BLaER1 treated with 17β-estradiol and CSF1 and Interleukin-3, amounts not matched to agents 10 nM and 100 nM (cell line): ENCODE results near the gene PHF10.

ENCODE experiments used
- H3K27ac ChIP-seq, 11 experiments: shearing (Covaris generic); formaldehyde crosslinking; 2 replicates each; pipeline ENCODE4 v1.8.1; 2022
- H3K27me3 ChIP-seq, 11 experiments: shearing (Covaris generic); formaldehyde crosslinking; 2 replicates each; pipeline ENCODE4 v1.8.1; 2022
- H3K36me3 ChIP-seq, 11 experiments: shearing (Covaris generic); formaldehyde crosslinking; 2 replicates each; pipeline ENCODE4 v1.8.1; 2022
- H3K4me1 ChIP-seq, 10 experiments: shearing (Covaris generic); formaldehyde crosslinking; 2 replicates each; pipeline ENCODE4 v1.8.1; 2022
- H3K4me2 ChIP-seq, 11 experiments: shearing (Covaris generic); formaldehyde crosslinking; 2 replicates each; pipeline ENCODE4 v1.8.1; 2022
- H3K4me3 ChIP-seq, 10 experiments: shearing (Covaris generic); formaldehyde crosslinking; 2 replicates each; pipeline ENCODE4 v1.8.1; 2022
- H3K9ac ChIP-seq, 11 experiments: shearing (Covaris generic); formaldehyde crosslinking; 2 replicates each; pipeline ENCODE4 v1.8.1; 2022
- H3K9me3 ChIP-seq, 11 experiments: shearing (Covaris generic); formaldehyde crosslinking; replicated peaks in 1 of 11; 2 replicates each; pipeline ENCODE4 v1.8.1; 2022
- H4K20me1 ChIP-seq, 11 experiments: shearing (Covaris generic); formaldehyde crosslinking; 2 replicates each; pipeline ENCODE4 v1.8.1; 2022
- Cebpa-rat ChIP-seq, 11 experiments: shearing (Covaris generic); IDR thresholded peaks; 2 replicates each; pipeline ENCODE4 v1.8.1; 2022

Gene PHF10

GRCh38 chr6:169726049-169726400 is 1.7 kb upstream of the PHF10 start:
- H3K9ac ChIP-seq = no peak overlapping the region
- peaks cover 4 to 27% (median 18%) of the 10 kb centered on the region in 11 experiments; a peak in 17 of 22 replicates for H4K20me1 ChIP-seq
- no peak for TF ChIP-seq Cebpa-rat (IDR thresholded peaks at IDR 0.05)
- H3K36me3 ChIP-seq = no peaks in the 10 kb centered on the region
- no peaks in the 10 kb centered on the region for H3K27me3 ChIP-seq
- no peak overlapping the region for H3K27ac ChIP-seq
- H3K4me3 ChIP-seq = peak overlapping the region in 2 of 10 experiments; percentile 65 to 77; a peak in 3 of 20 replicates
- H3K4me1 ChIP-seq = peaks cover 18 to 38% (median 29%) of the 10 kb centered on the region in 10 experiments
- peak overlapping the region in 8 of 11 experiments; percentile 79 to 96 (median 88); a peak in 15 of 22 replicates for H3K4me2 ChIP-seq
- H3K9me3 ChIP-seq = no peaks in the 10 kb centered on the region

GRCh38 chr6:169725125-169726048 is 1.1 kb upstream of the PHF10 start:
- Histone ChIP-seq H3K36me3 (peaks cover 0 to 5% (median 0%) of the 10 kb centered on the region in 11 experiments; a peak in 2 of 22 replicates), H4K20me1 (peaks cover 4 to 33% (median 22%) of the 10 kb centered on the region in 11 experiments; a peak in 17 of 22 replicates), H3K27me3 (no peaks in the 10 kb centered on the region), H3K9ac (peak overlapping the region; percentile 73 to 93 (median 89); a peak in 21 of 22 replicates), H3K4me1 (peaks cover 24 to 43% (median 32%) of the 10 kb centered on the region in 10 experiments), H3K4me2 (peak overlapping the region; percentile 79 to 96 (median 88)), H3K27ac (peak overlapping the region in 10 of 11 experiments; percentile 55 to 96 (median 90); a peak in 20 of 22 replicates), H3K4me3 (peak overlapping the region; percentile 65 to 93 (median 76)), H3K9me3 (no peaks in the 10 kb centered on the region)
- peak in 1 of 11 experiments; percentile 42; a peak in 1 of 22 replicates for TF ChIP-seq Cebpa-rat (IDR thresholded peaks at IDR 0.05)

GRCh38 chr6:169723991-169724493 is 258 bp downstream of the PHF10 start:
- no peaks in the 10 kb centered on the region for H3K9me3 ChIP-seq
- H3K4me2 ChIP-seq = peak overlapping the region in 6 of 11 experiments; percentile 21 to 57 (median 30); a peak in 7 of 22 replicates
- H3K36me3 ChIP-seq = peaks cover 0 to 16% (median 5%) of the 10 kb centered on the region in 11 experiments; a peak in 5 of 22 replicates
- H3K27ac ChIP-seq = peak overlapping the region; percentile 78 to 96 (median 92)
- H3K4me3 ChIP-seq = peak overlapping the region; percentile 77 to 93 (median 86)
- H3K9ac ChIP-seq = peak overlapping the region; percentile 84 to 98 (median 95)
- peaks cover 6 to 46% (median 29%) of the 10 kb centered on the region in 11 experiments; a peak in 17 of 22 replicates for H4K20me1 ChIP-seq
- H3K27me3 ChIP-seq = no peaks in the 10 kb centered on the region
- no peak for TF ChIP-seq Cebpa-rat (IDR thresholded peaks at IDR 0.05)
- H3K4me1 ChIP-seq = peaks cover 26 to 43% (median 32%) of the 10 kb centered on the region in 10 experiments

DNA sequence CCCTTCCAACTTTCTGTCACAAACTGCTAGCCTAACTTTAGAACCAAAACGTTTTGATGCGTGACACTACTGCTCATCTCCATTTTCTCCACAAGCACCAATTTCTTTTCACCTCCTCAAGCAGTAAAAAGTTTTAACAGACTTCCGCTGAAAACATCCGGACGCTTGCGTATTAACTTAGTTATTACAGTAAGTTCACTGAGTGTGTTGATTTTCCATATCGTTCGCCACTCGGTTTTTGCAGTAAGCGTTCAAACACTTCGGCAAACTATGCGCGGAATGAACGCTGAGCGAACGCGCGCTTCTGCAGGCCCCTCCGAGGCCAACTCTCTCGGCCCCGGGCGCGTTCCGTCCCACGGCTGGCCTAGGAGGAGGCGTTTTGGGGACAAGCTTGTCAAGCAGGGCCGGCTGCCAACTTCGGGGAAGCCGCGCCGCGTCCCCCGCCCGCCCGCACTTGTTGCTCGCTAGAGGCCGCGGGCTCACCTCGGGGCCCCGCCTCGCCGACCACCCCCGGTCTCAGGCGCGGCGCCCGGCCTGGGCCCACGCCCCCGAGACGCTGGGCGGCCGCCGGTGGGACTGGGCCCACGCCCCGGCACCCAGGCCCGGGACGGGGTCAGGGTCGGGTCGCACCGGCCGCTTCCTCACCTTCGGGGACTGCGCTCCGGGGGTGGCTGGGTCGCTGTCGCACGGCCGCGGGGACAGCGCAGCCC is 945 bp downstream of the PHF10 start:
- Histone ChIP-seq H3K9ac (peak overlapping the region; percentile 84 to 98 (median 95)), H3K9me3 (no peaks in the 10 kb centered on the region), H3K4me2 (peak overlapping the region; percentile 84 to 98 (median 95)), H3K27me3 (no peaks in the 10 kb centered on the region), H3K4me3 (peak overlapping the region; percentile 77 to 93 (median 86)), H4K20me1 (peaks cover 6 to 52% (median 35%) of the 10 kb centered on the region in 11 experiments; a peak in 17 of 22 replicates), H3K36me3 (peaks cover 0 to 23% (median 7%) of the 10 kb centered on the region in 11 experiments; a peak in 14 of 22 replicates), H3K4me1 (peaks cover 26 to 43% (median 32%) of the 10 kb centered on the region in 10 experiments), H3K27ac (peak overlapping the region; percentile 67 to 96 (median 92))
- TF ChIP-seq Cebpa-rat (IDR thresholded peaks at IDR 0.05) = no peak

GRCh38 chr6:169722362-169723199 is 1.7 kb downstream of the PHF10 start:
- H3K4me1 ChIP-seq = peaks cover 26 to 39% (median 32%) of the 10 kb centered on the region in 10 experiments
- no peaks in the 10 kb centered on the region for H3K9me3 ChIP-seq
- H3K36me3 ChIP-seq = peaks cover 0 to 31% (median 13%) of the 10 kb centered on the region in 11 experiments; a peak in 15 of 22 replicates
- H4K20me1 ChIP-seq = peaks cover 6 to 57% (median 35%) of the 10 kb centered on the region in 11 experiments; a peak in 17 of 22 replicates
- H3K4me3 ChIP-seq = peak overlapping the region; percentile 77 to 93 (median 86)
- H3K9ac ChIP-seq = peak overlapping the region; percentile 84 to 98 (median 95)
- peak overlapping the region; percentile 67 to 96 (median 92); a peak in 19 of 22 replicates for H3K27ac ChIP-seq
- no peak for TF ChIP-seq Cebpa-rat (IDR thresholded peaks at IDR 0.05)
- H3K4me2 ChIP-seq = peak overlapping the region; percentile 84 to 98 (median 95)
- no peaks in the 10 kb centered on the region for H3K27me3 ChIP-seq

DNA sequence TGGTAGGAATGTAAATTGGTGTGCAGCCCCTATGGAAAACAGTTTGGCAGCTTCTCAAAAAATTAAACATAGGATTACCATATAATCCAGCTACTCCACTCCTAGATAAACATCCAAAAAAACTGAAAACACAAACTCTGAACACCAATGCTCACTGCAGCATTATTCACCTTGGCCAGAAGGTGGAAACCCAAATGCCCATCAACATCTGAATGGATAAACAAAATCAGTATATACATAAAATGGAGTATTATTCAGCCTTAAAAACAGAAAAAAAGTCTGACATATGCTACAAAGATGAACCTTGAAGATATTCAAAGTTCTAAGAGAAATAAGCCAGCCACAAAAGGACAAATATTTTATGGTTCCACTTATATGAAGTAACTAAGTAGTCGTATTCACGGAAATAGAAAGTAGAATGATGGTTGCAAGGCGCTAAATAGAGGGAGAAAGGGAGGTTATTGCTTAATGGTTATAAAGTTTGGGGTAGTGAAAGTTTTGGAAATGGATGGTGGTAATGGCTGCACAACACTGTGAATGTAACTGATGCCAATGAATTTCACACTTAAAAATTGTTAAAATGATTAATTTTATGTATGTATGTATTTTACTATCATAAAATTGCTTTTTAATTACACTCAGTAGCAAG is 4.0 kb downstream of the PHF10 start:
- Histone ChIP-seq H3K27ac (no peak overlapping the region), H3K36me3 (peaks cover 20 to 53% (median 32%) of the 10 kb centered on the region in 11 experiments), H4K20me1 (peaks cover 6 to 64% (median 35%) of the 10 kb centered on the region in 11 experiments; a peak in 17 of 22 replicates), H3K9ac (no peak overlapping the region), H3K4me2 (peak overlapping the region in 2 of 11 experiments; percentile 97 to 98; a peak in 4 of 22 replicates), H3K9me3 (no peaks in the 10 kb centered on the region), H3K4me1 (peaks cover 18 to 38% (median 26%) of the 10 kb centered on the region in 10 experiments), H3K27me3 (no peaks in the 10 kb centered on the region), H3K4me3 (no peak overlapping the region)
- TF ChIP-seq Cebpa-rat (IDR thresholded peaks at IDR 0.05) = no peak

DNA sequence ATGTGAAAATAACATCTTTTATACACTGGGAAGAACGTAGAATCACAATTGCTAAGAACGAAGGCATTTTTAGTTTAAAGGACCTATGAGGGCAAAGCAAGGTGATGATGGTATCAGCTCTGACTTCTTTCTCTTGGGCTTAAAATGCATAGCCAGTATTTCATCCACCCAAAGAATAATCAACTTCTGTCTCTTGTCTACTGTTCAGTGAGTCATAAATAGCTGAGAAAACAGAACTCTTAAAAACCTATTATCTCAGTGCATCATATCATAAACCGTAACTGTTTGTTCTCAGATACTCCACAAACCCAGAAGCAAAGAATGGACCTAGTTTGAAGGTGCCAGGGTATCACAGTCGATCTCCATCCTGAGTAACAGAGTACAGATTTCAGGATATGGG is 5.2 kb downstream of the PHF10 start:
- Histone ChIP-seq H3K9me3 (no peaks in the 10 kb centered on the region), H3K27ac (no peak overlapping the region), H4K20me1 (peaks cover 6 to 64% (median 35%) of the 10 kb centered on the region in 11 experiments; a peak in 17 of 22 replicates), H3K4me2 (no peak overlapping the region), H3K36me3 (peaks cover 32 to 66% (median 45%) of the 10 kb centered on the region in 11 experiments), H3K4me1 (peaks cover 13 to 31% (median 22%) of the 10 kb centered on the region in 10 experiments), H3K4me3 (no peak overlapping the region), H3K27me3 (no peaks in the 10 kb centered on the region), H3K9ac (no peak overlapping the region)
- TF ChIP-seq Cebpa-rat (IDR thresholded peaks at IDR 0.05) = no peak
